Lower leg skin (tissue), 4 donors: Measurements from ENCODE around the gene SASH1. TPM values are rescaled to one million over a fixed set of nuclear protein-coding genes. Genes with fewer than 3 reads are reported as not detected.

Experiments
- DNase-seq, 2 donors: peaks; one replicate each; pipeline ENCODE4 v3.0.0-alpha.2; 2019; ENCODE audit warnings: low spot score in 2 of 2
- H3K4me3 ChIP-seq: fragments of 200-600 bp; sonication (generic); 2 replicates; pipeline ENCODE4 v1.5.1; 2017; ENCODE audit warnings: mild to moderate bottlenecking, low read depth; ENCODE audit not compliant: poor library complexity, severe bottlenecking
- POLR2A ChIP-seq, 2 donors: fragments of 450-650 bp; IDR thresholded peaks; one replicate each; pipeline ENCODE4 v1.6.1; 2016 to 2017; ENCODE audit warnings: antibody characterized with exemption in 2 of 2, mild to moderate bottlenecking in 1 of 2, moderate library complexity in 1 of 2
- WGBS, 2 donors: methylation state at CpG; one replicate each; pipeline ENCODE4 v1.1.5; 2018; 5-methylcytosine and 5-hydroxymethylcytosine counted together
- intact Hi-C: fragments of 100-400 bp; cut with DNase I; formaldehyde crosslinking; loops from one replicate; pipeline ENCODE4 v1.15.0; 2023; ENCODE audit warnings: low total_unique reads
- total RNA-seq, 4 donors: library from RNA; depleted of rRNA; stranded (reverse); fragments of >200 nt; gene quantifications; one replicate each; pipeline ENCODE4 v1.1.0, GENCODE V29; 2016
- TF ChIP-seq, protein P1 (sequence below), 3 donors: fragments of 450-650 bp; IDR thresholded peaks; one replicate each; pipeline ENCODE4 v1.5.1; 2016; ENCODE audit warnings: antibody characterized with exemption in 3 of 3, mild to moderate bottlenecking in 3 of 3, moderate library complexity in 2 of 3

SASH1 gene
- total RNA-seq, 4 donors from 2014 or later = 74.9 to 106 (median 91.5) TPM

DNA sequence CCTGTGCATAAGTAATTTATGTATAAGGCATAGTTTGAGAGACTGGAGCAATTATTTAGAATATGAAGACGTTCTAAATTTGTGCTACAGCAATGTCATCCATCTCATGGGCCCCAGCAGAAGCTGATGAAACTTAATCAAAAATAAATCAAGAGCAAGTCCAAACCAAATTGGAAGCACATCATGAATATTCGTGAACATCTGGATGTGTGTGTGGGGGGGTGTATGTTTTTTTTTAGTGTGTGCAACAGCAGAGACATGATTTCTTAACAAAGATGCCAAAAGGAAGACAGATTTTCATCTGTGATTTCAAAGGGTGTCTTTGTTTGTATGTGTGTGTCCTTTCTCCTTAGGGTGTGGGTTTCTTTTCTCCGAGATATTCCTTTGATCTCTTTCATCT is 58.9 kb downstream of the SASH1 start:
- DNase-seq = no peak
- intact Hi-C loops = no loop called here
- no peak overlapping the region for H3K4me3 ChIP-seq
- WGBS, 2 donors = 21 to 24% methylated on average over 3 of the region's 3 CpGs
- TF ChIP-seq, protein P1, sequence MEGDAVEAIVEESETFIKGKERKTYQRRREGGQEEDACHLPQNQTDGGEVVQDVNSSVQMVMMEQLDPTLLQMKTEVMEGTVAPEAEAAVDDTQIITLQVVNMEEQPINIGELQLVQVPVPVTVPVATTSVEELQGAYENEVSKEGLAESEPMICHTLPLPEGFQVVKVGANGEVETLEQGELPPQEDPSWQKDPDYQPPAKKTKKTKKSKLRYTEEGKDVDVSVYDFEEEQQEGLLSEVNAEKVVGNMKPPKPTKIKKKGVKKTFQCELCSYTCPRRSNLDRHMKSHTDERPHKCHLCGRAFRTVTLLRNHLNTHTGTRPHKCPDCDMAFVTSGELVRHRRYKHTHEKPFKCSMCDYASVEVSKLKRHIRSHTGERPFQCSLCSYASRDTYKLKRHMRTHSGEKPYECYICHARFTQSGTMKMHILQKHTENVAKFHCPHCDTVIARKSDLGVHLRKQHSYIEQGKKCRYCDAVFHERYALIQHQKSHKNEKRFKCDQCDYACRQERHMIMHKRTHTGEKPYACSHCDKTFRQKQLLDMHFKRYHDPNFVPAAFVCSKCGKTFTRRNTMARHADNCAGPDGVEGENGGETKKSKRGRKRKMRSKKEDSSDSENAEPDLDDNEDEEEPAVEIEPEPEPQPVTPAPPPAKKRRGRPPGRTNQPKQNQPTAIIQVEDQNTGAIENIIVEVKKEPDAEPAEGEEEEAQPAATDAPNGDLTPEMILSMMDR (IDR thresholded peaks at IDR 0.05) = no peak
- no peak for TF ChIP-seq POLR2A (IDR thresholded peaks at IDR 0.05)

DNA sequence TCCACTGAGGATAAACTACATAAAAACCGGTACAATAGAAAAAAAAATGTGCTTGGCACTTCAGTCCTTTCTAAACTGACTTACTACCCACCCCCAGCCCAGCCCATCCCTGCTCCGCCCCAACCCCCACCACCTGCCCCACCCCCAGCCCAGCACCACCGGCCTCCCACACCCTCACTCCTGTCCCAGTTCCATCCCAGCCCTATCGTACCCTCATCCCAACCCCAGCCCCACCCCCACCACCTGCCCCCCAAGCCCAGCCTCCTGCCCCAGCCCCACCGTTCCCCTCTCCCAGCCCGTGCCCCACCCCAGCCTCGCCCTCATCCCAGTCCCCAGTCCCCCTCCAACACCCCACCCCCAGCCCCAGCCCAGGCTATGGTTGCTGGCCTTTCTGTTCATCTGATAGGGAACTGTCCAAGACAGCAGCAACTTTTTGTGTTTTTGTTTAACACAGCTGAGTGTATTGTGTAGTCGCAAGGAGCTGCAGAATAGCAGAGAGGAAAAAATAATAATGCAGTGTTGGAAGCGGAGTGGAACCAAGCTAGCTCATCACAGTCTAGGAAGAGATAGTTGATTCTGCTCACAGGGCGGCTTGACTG is 61.9 kb downstream of the SASH1 start:
- no peak overlapping the region for H3K4me3 ChIP-seq
- TF ChIP-seq POLR2A (IDR thresholded peaks at IDR 0.05) = no peak
- TF ChIP-seq, protein P1 (IDR thresholded peaks at IDR 0.05) = no peak
- DNase-seq = no peak
- WGBS, 2 donors = 61% methylated on average over 10 of the region's 10 CpGs
- intact Hi-C loops = no loop called here

DNA sequence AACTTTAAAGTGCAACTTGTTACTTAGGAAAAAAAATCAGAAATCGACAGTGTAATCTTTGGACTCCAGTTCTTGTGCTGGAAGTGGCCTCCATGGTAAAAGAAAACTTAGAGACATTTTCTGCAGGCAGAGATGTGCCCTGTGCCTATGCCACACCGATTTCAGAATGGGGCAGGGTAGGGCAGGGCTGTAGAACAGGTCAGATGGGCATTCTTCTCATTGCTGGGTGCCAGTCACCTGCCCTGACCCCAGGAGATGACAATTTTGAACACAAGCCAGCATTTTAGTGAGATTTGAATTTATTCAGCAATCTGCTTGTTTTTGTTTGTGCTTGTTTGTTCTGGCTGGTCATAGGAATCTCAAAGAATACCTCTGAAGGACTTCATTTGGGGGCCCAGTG is 63.3 kb downstream of the SASH1 start:
- DNase-seq = no peak
- TF ChIP-seq, protein P1 (IDR thresholded peaks at IDR 0.05) = no peak
- no peak for TF ChIP-seq POLR2A (IDR thresholded peaks at IDR 0.05)
- no peak overlapping the region for H3K4me3 ChIP-seq
- 51 to 60% methylated on average over 2 of the region's 2 CpGs for WGBS, 2 donors
- intact Hi-C loops = no loop called here

DNA sequence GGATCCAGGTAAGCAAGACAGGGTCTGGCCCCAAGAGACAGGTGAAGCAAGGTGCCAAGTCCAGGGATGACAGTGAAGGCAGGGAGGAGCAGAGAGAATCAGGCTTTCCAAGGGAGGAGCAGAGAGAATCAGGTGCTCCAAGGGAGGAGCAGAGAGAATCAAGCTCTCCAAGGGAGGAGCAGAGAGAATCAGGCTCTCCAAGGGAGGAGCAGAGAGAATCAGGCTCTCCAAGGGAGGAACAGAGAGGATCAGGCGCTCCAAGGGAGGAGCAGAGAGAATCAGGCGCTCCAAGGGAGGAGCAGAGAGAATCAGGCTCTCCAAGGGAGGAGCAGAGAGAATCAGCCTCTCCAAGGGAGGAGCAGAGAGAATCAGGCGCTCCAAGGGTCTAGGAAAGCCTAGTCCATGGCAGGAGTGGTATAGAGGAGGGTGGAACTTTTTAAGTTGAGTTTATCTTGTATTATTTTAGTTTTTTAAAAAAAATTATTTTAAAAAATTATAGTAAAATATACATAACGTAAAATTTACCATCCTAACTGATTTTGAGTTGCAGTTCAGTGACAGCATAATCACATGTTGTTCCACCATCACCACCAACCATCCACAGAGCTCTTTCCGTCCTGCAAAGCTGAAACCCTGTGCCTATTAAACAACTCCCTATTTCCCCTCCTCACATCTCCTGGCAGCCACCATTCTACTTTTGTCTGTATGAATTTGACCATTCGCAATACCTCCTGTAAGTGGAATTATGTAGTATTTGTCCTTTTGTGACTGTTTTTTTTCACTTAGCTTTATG is 64.1 kb downstream of the SASH1 start:
- H3K4me3 ChIP-seq = no peak overlapping the region
- DNase-seq = no peak
- intact Hi-C loops = no loop called here
- TF ChIP-seq, protein P1 (IDR thresholded peaks at IDR 0.05) = no peak
- 61 to 64% methylated on average over 6 of the region's 6 CpGs for WGBS, 2 donors

DNA sequence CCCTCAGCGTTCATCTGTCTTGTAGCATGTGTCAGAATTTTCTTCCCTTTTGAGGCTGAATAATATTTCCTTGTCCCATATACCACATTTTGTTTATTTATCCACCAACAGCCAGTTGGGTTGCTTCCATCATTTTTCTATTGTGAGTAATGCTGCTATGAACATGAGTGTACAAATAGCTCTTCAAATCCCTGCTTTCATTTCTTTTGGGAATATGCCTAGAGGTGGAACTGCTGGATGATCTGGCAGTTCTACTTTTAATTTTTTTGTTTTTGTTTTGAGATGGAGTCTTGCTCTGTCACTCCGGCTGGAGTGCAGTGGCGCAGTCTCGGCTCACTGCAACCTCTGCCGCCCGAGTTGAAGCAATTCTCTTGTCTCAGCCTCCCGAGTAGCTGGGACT is 64.7 kb downstream of the SASH1 start:
- intact Hi-C loops = no loop called here
- TF ChIP-seq POLR2A (IDR thresholded peaks at IDR 0.05) = no peak
- TF ChIP-seq, protein P1 (IDR thresholded peaks at IDR 0.05) = no peak
- H3K4me3 ChIP-seq = no peak overlapping the region
- WGBS, 2 donors = 28 to 55% methylated on average over 7 of the region's 7 CpGs
- peak in 1 of 2 donors; percentile 63 for DNase-seq
